Epidermal melanocyte (primary cell): ENCODE data around the gene NSUN2.

Experiments
- DNase-seq: peaks from one replicate; pipeline ENCODE4 v3.0.0; 2011; ENCODE audit warnings: low spot score; ENCODE audit not compliant: insufficient read length

The NSUN2 gene

GRCh38 chr5:6604341-6604740 is 28.5 kb downstream of the NSUN2 start:
- DNase-seq = no peak

- no peak for DNase-seq
Observed at GRCh38 chr5:6603643-6604042, 29.2 kb downstream of the NSUN2 start.

- DNase-seq = no peak
Observed at GRCh38 chr5:6602441-6602840, 30.4 kb downstream of the NSUN2 start.

GRCh38 chr5:6601816-6602215 is 31.0 kb downstream of the NSUN2 start:
- no peak for DNase-seq

GRCh38 chr5:6601271-6601670 is 31.6 kb downstream of the NSUN2 start:
- DNase-seq = no peak

- no peak for DNase-seq
Observed at GRCh38 chr5:6599739-6600138, 33.1 kb downstream of the NSUN2 start.

GRCh38 chr5:6598351-6598900 is 34.4 kb downstream of the NSUN2 start:
- DNase-seq = no peak

GRCh38 chr5:6597557-6597956 is 35.3 kb downstream of the NSUN2 start:
- DNase-seq = no peak

- DNase-seq = no peak
Observed at GRCh38 chr5:6596388-6596787, 36.5 kb downstream of the NSUN2 start.

GRCh38 chr5:6595405-6595804 is 37.4 kb downstream of the NSUN2 start:
- no peak for DNase-seq

GRCh38 chr5:6594066-6594465 is 38.8 kb downstream of the NSUN2 start:
- no peak for DNase-seq

GRCh38 chr5:6593148-6594016 is 39.5 kb downstream of the NSUN2 start:
- DNase-seq = no peak

GRCh38 chr5:6592601-6593000 is 40.2 kb downstream of the NSUN2 start:
- DNase-seq = no peak

GRCh38 chr5:6591671-6592288 is 41.1 kb downstream of the NSUN2 start:
- no peak for DNase-seq

- no peak for DNase-seq
Observed at GRCh38 chr5:6590581-6590980, 42.3 kb downstream of the NSUN2 start.

GRCh38 chr5:6587171-6587570 is 45.7 kb downstream of the NSUN2 start:
- DNase-seq = no peak

GRCh38 chr5:6586647-6587042 is 46.2 kb downstream of the NSUN2 start:
- no peak for DNase-seq

- no peak for DNase-seq
Observed at GRCh38 chr5:6585939-6586646, 46.8 kb downstream of the NSUN2 start.

GRCh38 chr5:6585168-6585567 is 47.7 kb downstream of the NSUN2 start:
- no peak for DNase-seq

GRCh38 chr5:6584727-6585126 is 48.1 kb downstream of the NSUN2 start:
- DNase-seq = no peak

GRCh38 chr5:6584101-6584645 is 48.7 kb downstream of the NSUN2 start:
- DNase-seq = no peak
